Measurements from ENCODE around the gene GSTT2B. TPM values are rescaled to one million over a fixed set of nuclear protein-coding genes. Genes with fewer than 3 reads are reported as not detected.
"Not testable (repeated sequence)": the region's sequence is repeated elsewhere in the genome, so short reads cannot be mapped to it uniquely, and the experiment has no call there.

The GSTT2B gene
- total RNA-seq, 1 experiment from 2014 or later, result 7.5 TPM

DNA sequence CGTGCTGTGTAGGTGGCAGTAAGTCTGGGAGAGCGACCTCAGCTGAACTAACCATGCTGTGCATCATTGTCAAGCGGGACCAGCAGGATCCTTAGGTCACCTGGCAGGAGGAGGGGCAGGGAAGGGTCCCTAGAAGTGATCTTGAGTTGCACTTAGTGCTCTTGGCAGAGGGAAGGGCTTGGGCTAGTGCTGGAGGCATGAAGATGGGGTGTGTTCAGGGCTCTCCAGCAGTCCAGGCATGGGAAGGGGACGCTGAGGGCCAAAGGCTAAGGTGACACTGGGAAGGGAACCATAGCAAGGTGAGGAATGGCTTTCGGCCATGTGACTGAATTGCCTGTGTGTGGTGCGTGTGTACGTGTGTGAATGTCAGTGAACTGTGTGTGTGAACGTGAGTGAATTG lies 25.1 kb upstream of the GSTT2B start:
- DNase-seq (ENCODE audit: low spot score), result not testable (repeated sequence)

DNA sequence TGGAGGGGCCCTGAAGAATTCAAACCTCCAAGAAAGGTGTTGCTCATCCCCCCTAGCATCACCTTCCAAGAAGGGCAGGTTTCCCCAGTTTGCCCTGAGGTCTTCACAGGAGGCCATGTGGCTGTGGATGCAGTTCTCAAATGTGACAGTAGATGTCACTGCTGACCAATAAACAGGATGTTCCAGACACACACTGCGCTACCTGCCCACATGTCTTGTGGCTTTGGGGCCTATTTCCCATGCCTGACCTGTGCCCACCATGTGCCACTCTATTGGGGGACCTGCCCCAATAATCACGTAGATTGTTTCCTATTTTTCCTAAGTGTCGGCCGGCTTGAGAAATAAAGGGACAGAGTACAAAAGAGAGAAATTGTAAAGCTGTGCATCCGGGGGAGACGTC lies 23.4 kb upstream of the GSTT2B start:
- DNase-seq (ENCODE audit: low spot score), result peak; percentile 20

DNA sequence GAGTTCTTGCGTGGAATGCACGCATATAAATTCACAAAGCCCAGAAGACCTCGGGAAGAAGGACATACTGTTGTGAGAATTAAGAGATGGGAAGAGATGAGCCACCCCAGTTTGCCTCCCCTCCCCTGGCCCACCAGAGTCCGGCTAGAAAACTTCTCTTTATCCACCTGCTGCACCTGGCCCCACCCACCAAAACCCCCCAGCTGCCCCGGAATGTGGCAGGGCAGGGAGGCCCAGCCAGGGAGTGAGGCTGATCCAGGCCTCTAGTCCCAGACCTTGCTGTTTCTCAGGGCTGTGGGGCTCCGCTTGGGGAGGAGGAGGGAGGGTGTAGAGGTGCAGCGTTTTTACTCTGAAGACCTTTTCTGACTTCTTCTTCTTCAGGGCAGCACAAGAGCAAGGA lies 19.6 kb upstream of the GSTT2B start:
- DNase-seq (ENCODE audit: low spot score), result not testable (repeated sequence)

DNA sequence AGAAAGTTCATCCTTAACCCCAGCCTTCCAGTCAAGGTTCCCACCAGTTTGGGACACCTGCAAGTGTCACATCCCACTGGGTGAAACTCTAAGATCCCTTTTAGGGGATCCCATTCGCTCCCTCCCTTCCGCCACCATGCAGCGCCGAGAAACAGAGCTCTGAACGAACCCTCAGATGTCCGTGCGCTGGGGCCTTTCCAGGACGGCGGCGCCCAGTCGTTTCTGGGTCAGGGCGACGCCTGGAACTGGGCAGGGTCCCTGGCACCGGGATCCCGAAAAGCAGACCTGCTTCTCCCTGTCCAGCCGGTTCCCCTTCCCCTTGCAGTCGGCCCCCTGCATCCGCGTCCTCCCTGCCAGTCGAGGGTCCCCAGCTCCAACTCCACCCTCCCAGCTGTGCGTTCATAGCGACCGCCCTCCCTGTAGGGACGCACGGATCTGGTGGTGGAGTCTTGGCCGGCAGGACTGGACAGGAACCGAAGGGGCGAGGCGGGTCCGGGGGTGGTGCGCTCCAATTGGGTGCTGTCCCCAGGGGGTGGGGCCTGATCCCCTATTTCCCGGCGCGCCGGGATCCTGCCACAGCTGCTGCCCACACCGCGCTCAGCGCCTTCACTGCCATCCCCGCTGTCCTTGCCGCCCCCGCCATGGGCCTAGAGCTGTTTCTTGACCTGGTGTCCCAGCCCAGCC lies 18.7 kb upstream of the GSTT2B start, which contains the start of gene GSTT2:
TSS of gene GSTT2 (plus strand) at position 578 of the 684 bp plus-strand sequence.
- not testable (repeated sequence) for DNase-seq (ENCODE audit: low spot score)

DNA sequence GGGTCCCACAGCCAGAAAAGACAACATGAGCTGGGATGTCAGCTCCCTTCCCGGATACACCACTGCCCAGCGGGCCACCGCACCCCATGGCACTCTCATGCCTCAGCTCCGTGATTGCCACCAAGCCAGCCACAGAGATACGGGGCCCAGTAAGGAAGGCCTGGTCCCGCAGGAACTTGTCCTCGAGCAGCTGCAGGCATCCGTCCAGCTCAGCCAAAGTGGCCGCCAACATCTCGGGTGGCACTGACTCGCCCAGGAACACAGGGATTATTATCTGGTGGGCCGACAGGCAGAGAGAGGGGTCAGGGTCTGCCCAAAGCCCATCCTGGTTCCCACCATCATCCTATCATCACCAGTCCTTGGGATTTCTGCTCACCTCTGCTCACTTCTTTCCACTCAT lies 16.3 kb upstream of the GSTT2B start:
- not testable (repeated sequence) for DNase-seq (ENCODE audit: low spot score)

DNA sequence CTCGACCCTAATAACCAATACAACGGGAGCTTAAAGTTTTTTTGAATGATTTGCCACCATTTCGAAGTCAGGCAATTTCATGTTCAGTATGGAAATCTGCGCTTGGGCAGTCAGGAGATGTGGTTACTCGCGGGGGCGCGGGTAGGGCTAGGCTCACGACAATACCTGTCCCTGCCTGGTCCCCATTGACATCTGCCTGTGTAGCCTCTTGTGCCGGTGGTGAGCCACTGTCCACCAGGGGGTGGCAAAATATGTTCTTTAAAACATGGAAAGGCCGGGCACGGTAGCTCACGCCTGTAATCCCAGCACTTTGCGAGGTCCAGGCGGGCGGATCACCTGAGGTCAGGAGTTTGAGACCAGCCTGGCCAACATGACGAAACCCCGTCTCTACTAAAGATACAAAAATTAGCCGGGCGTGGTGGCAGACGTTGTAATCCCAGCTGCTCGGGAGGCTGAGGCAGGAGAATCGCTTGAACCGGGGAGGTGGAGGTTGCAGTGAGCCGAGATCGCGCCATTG lies 13.9 kb upstream of the GSTT2B start:
- not testable (repeated sequence) for DNase-seq (ENCODE audit: low spot score)

DNA sequence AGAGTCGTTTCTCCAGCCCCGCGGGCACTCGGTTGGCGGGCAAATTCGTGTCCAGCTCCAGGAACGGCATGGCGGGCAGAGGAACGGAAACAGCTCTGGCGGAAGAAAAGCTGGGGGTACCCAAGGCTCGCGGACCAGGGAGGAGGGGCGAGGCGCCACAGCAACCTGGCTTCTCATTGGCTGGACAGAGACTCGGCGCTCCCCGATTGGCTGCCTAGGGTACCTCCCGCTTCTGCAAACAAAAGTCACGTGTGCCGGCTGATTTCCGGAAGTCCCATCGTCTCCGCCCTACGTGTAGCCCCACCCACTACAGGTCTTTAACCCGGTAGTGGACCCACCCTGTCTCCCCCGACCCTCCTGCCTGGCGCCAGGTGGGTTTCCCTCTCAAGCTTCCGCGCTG lies 13.3 kb upstream of the GSTT2B start, which contains the start of gene DDT:
TSS of gene DDT (minus strand) at position 97 of the 400 bp plus-strand sequence. CDS start at position 70, 27 bp downstream.
- not testable (repeated sequence) for DNase-seq (ENCODE audit: low spot score)

DNA sequence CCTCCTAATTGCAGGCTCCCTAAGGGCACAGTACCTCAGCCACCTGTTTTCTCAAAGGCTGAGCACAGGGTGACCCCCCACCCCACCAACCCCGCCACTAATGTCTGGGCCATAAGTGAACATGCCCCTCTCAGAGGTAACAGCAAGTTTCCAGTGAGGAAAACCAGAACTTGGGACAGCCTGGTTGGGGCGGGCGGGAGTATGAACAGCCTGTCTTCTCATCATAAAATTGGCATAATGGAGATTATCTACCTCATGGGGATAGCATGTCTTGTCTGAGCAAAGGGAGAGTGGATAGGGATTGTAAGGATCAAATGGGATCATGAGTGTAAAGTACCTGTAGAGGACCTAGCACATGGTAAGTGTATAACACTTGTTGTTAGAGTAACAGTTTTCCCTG lies 10.9 kb upstream of the GSTT2B start:
- not testable (repeated sequence) for DNase-seq (ENCODE audit: low spot score)

DNA sequence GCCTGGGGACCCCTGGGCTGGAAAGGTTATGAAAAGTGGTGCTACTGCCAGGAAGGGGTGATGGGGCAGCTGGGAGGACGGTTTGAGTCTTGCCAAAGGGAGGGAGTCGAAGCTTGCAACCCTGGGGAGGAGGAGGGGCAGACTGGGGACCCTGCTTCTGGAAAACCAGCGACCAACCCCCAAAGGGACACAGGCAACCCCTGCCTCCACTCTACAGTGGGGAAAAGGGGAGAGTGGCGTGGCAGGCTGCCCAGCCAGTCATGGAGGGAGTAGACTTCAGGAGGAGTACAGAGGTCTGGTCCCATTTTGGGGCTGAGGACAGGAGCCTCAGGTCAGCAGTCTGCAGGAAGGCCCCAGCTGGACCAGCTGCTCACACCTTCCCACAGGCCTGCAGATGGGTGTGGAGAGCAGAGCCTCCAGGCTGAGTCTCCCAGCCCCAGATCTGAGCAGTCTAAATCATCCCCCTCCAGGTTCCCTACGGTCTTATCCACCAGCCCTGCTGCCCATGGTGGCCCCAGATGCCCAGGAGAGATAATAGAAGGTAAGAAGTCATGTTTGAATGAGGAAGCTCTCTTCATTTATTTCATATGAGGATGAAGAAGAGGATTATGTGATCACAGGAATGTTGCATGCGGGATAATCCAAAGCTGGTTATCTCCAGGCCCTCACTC lies 10.0 kb upstream of the GSTT2B start:
- no peak for DNase-seq (ENCODE audit: low spot score)

DNA sequence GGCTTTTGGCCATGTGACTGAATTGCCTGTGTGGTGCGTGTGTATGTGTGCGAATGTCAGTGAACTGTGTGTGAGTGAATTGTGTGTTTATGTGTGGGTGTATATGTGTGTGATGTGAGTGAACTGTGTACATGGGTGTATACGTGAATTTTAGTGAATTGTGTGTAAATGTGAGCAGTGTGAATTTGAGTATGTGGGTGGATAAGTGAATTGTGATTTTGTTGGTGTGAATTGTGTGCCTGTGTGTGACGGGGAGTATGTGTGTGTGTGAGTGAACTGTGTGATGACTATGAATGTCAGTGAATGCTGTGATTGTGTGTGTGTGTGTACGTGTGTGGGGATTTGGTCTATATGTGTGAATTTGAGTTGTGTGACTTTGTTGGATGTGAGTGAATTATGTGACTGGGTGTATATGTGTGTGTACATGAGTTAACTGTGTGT lies 9.2 kb upstream of the GSTT2B start:
- no peak for DNase-seq (ENCODE audit: low spot score)

DNA sequence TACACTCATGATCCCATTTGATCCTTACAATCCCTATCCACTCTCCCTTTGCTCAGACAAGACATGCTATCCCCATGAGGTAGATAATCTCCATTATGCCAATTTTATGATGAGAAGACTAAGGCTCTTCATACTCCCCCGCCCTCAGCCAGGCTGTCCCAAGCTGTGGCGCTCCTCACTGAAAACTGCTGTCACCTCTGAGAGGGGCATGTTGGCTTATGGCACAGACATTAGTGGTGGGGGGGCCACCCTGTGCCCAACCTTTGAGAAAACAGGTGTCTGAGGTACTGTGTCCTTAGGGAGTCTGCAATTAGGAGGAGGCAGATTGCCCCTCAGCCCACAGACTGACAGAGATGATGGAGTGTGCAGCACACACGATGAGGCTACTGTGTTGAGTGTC lies 8.1 kb upstream of the GSTT2B start:
- DNase-seq (ENCODE audit: low spot score), result no peak

DNA sequence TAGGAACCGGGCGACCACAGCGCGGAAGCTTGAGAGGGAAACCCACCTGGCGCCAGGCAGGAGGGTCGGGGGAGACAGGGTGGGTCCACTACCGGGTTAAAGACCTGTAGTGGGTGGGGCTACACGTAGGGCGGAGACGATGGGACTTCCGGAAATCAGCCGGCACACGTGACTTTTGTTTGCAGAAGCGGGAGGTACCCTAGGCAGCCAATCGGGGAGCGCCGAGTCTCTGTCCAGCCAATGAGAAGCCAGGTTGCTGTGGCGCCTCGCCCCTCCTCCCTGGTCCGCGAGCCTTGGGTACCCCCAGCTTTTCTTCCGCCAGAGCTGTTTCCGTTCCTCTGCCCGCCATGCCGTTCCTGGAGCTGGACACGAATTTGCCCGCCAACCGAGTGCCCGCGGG lies 5.6 kb upstream of the GSTT2B start, which contains the start of gene DDTL:
TSS of gene DDTL (plus strand) at position 321 of the 400 bp plus-strand sequence. CDS start at position 348, 27 bp downstream.
- not testable (repeated sequence) for DNase-seq (ENCODE audit: low spot score)

DNA sequence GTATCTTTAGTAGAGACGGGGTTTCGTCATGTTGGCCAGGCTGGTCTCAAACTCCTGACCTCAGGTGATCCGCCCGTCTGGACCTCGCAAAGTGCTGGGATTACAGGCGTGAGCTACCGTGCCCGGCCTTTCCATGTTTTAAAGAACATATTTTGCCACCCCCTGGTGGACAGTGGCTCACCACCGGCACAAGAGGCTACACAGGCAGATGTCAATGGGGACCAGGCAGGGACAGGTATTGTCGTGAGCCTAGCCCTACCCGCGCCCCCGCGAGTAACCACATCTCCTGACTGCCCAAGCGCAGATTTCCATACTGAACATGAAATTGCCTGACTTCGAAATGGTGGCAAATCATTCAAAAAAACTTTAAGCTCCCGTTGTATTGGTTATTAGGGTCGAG lies 5.1 kb upstream of the GSTT2B start:
- DNase-seq (ENCODE audit: low spot score), result not testable (repeated sequence)

DNA sequence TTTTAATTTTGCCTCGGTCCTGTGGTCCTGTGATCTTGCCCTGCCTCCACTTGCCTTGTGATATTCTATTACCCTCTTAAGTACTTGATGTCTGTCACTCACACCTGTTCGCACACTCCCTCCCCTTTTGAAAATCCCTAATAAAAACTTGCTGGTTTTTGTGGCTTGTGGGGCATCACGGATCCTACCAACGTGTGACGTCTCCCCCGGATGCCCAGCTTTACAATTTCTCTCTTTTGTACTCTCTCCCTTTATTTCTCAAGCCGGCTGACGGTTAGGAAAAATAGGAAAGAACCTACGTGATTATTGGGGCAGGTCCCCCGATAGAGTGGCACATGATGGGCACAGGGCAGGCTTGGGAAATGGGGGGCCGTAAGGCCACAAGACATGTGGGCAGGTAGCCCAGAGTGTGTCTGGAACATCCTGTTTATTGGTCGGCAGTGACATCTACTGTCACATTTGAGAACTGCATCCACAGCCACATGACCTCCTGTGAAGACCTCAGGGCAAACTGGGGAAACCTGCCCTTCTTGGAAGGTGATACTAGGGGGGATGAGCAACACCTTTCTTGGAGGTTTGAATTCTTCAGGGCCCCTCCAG lies 4.6 kb downstream of the GSTT2B start:
- DNase-seq (ENCODE audit: low spot score), result peak; percentile 32

DNA sequence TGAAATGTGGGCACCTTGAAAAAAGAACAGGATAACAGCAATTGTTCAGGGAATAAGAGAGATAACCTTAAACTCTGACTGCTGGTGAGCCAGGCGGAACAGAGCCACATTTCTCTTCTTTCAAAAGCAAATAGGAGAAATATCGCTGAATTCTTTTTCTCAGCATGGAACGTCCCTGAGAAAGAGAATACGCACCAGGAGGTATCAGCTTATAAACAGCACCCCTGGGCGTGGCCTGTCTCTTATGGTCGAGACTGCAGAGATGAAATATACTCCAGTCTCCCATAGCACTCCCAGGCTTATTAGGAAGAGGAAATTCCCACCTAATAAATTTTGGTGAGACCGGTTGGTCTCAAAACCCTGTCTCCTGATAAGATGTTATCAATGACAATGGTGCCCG lies 5.1 kb downstream of the GSTT2B start:
- DNase-seq (ENCODE audit: low spot score), result not testable (repeated sequence)

DNA sequence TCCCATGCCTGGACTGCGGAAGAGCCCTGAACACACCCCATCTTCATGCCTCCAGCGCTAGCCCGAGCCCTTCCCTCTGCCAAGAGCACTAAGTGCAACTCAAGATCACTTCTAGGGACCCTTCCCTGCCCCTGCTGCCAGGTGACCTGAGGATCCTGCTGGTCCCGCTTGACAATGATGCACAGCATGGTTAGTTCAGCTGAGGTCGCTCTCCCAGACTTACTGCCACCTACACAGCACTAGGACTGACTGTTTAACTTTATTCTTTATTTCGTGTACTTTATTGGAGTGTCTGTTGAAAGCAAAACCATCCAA lies 6.0 kb downstream of the GSTT2B start:
- DNase-seq (ENCODE audit: low spot score), result not testable (repeated sequence)

DNA sequence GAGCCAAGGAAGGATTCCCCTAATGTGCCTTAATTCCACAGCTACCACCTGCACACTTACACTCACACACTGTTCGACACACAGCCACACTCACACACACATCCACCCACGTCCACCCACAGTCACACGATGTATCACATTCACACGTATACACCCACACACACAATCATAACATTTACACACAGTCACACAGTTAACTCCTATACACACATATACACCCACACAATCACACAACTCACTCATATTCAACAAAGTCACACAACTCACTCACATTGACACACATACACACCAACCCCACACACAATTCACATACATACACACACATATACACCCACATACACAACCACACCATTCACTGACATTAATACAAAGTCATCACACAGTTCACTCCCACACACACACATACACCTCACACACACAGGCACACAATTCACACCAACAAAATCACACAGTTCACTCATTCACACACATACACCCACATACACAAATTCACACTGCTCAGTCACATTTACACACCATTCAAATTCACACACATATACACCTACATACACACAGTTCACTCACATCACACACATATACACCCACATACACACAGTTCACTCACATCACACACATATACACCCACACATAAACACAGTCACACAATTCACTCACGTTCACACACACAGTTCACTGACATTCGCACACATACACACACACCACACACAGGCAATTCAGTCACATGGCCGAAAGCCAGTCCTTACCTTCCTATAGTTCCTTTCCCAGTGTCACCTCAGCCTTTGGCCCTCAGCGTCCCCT lies 6.6 kb downstream of the GSTT2B start:
- DNase-seq (ENCODE audit: low spot score), result not testable (repeated sequence)

DNA sequence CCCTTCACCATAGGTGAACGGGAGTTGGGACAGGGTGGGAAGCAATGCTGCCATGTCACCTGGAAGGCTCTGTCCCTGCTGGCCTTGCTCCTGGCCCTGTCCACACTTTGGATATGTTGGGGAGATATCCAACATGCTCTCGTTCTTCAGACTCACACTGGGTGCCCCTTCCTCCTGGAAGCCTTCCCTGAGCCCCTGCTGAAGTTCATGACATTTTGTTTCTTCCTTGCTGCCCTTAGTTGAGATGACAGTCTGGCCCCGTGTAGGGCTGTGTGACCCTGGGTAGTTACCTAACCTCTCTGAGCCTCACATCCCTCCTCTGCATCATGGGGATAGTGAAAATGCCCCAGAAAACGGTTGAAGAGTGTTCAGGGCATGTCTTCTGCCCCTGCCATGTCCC lies 7.5 kb downstream of the GSTT2B start:
- not testable (repeated sequence) for DNase-seq (ENCODE audit: low spot score)

DNA sequence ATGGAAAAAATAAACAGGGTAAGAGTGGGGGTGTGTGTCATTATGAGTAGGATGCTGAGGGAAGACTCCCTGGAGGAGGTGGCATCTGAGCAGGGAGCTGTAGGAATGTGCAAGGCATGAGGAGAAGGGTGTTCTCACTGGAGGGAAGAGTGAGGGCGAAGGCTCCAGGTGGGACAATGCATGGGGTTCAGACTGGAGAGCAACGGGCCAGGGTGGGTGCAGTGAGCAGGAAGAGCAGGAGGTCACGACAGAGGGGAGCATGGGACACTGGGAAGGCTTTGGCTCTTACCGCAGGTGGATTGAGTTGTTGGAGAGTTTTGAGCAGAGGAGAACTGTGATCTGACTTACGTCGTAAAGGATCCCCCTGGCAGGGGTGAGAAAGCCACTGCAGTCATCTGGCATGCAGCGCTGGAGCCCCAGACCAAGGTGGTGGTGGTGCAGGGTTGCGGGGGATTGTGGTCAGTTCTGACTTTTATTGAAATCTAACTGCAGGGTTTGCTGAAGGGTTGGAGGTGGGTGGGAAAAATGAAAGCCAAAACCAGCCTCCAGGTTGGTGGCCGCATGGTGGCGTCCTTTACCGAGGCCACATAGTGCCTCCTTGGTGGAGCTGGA lies 8.1 kb downstream of the GSTT2B start:
- DNase-seq (ENCODE audit: low spot score), result not testable (repeated sequence)

DNA sequence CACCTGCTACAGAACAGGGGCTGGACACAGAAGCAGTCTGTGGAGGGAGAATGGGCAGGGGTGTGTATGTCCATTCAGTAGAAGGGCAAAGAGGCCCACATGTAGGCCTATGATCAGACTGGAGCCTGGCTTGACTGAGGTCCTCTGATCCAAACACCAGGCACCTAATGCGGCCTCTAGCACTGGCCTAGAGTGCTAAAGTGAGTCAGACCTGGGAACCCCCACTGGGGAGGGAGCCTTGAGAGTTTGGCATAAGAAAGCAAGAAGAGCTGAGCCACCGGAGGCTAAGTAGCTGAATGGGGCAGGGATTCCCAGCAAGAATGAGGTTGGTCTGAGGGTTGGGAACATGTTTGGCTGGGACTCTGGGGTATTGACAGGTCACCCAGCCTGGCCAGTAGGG lies 9.6 kb downstream of the GSTT2B start:
- not testable (repeated sequence) for DNase-seq (ENCODE audit: low spot score)

DNA sequence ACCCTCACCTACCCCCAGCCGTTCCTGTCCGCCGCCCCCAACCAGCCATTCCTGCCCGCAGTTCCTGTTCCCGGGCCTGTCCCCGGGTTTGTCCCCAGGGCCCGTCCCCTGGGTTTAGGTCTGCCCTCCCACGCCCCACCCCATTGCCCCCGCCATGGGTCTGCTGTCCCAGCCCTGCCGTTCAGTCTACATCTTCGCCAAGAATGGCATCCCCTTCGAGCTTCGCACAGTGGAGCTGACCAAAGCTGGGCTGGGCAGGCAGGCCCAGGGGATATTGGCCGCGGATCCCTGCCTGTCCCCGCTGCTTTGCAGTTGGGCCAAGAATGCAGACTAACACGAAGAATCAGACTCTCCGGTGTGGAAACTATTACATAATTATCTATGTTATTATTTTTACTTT lies 11.2 kb downstream of the GSTT2B start:
- not testable (repeated sequence) for DNase-seq (ENCODE audit: low spot score)

Data from A172 (cell line).